GM21381 (cell line): ENCODE measurements around the gene PRKCH.

ENCODE experiments used
- ATAC-seq: cut with Tn5 transposase; IDR thresholded peaks from one replicate; pipeline ENCODE4 v1.9.1; 2021; ENCODE audit warnings: mild to moderate bottlenecking, moderate library complexity; ENCODE audit not compliant: unreplicated experiment

The PRKCH gene

GRCh38 chr14:61505815-61506809 is 184.7 kb downstream of the PRKCH start:
- ATAC-seq: no peak

- ATAC-seq: no peak
Observed at GRCh38 chr14:61508526-61508925, 187.1 kb downstream of the PRKCH start.

GRCh38 chr14:61510736-61511557 is 189.6 kb downstream of the PRKCH start:
- no peak for ATAC-seq

- ATAC-seq: no peak
Observed at GRCh38 chr14:61511558-61511948, 190.2 kb downstream of the PRKCH start.

- no peak for ATAC-seq
Observed at GRCh38 chr14:61512026-61512834, 190.9 kb downstream of the PRKCH start.

GRCh38 chr14:61513986-61514830 is 192.8 kb downstream of the PRKCH start:
- no peak for ATAC-seq

- ATAC-seq: no peak
Observed at GRCh38 chr14:61514927-61515326, 193.5 kb downstream of the PRKCH start.

GRCh38 chr14:61515436-61516117 is 194.2 kb downstream of the PRKCH start:
- ATAC-seq: no peak

- ATAC-seq: no peak
Observed at GRCh38 chr14:61516118-61516743, 194.9 kb downstream of the PRKCH start.

- no peak for ATAC-seq
Observed at GRCh38 chr14:61516964-61517653, 195.7 kb downstream of the PRKCH start.

- ATAC-seq: no peak
Observed at GRCh38 chr14:61517911-61518384, 196.6 kb downstream of the PRKCH start.

- peak; percentile 55 for ATAC-seq
Observed at GRCh38 chr14:61518403-61518802, 197.0 kb downstream of the PRKCH start.

- no peak for ATAC-seq
Observed at GRCh38 chr14:61519106-61519505, 197.7 kb downstream of the PRKCH start.

GRCh38 chr14:61519735-61520134 is 198.4 kb downstream of the PRKCH start:
- no peak for ATAC-seq

GRCh38 chr14:61520576-61520975 is 199.2 kb downstream of the PRKCH start:
- ATAC-seq: no peak

- no peak for ATAC-seq
Observed at GRCh38 chr14:61521773-61522172, 200.4 kb downstream of the PRKCH start.

GRCh38 chr14:61523751-61524150 is 202.4 kb downstream of the PRKCH start:
- no peak for ATAC-seq

- ATAC-seq: no peak
Observed at GRCh38 chr14:61524211-61524806, 202.9 kb downstream of the PRKCH start.
